AG04450 (cell line): ENCODE results near the gene MUCL3. TPM values are rescaled to one million over a fixed set of nuclear protein-coding genes. Genes with fewer than 3 reads are reported as not detected.
"Not testable (repeated sequence)": the region's sequence is repeated elsewhere in the genome, so short reads cannot be mapped to it uniquely, and the experiment has no call there.

ENCODE experiments used
- CTCF ChIA-PET: fragments of 300-600, 350-600 bp; formaldehyde crosslinking; extraction: SDS; loops from one replicate; lab custom pipeline; 2022; ENCODE audit warnings: antibody characterized with exemption, inconsistent platforms; lab: Charles Lee
- POLR2A ChIA-PET: fragments of 350-600 bp; formaldehyde crosslinking; extraction: SDS; loops from one replicate; lab custom pipeline; 2021; ENCODE audit warnings: antibody characterized with exemption, inconsistent platforms; lab: Yijun Ruan, JAX
- DNase-seq: peaks from one replicate; pipeline ENCODE4 v3.0.0-alpha.2; 2011; ENCODE audit warnings: low read depth, low spot score
- H3K27ac ChIP-seq: one replicate; pipeline ENCODE4 v1.5.1; 2012; ENCODE audit warnings: low read depth, low read length, control low read depth
- H3K27me3 ChIP-seq: one replicate; pipeline ENCODE4 v1.6.0; 2012; ENCODE audit warnings: low read length; ENCODE audit not compliant: control insufficient read depth, insufficient read depth
- H3K4me3 ChIP-seq: 2 replicates; pipeline ENCODE4 v1.5.1; 2011; ENCODE audit warnings: mild to moderate bottlenecking, low read depth, low read length, control low read depth
- H3K9me3 ChIP-seq: 2 replicates; pipeline ENCODE4 v1.5.1; 2012; ENCODE audit warnings: low read length; ENCODE audit not compliant: control insufficient read depth, insufficient read depth
- polyA plus RNA-seq: library from polyadenylated mRNA; depleted of rRNA; stranded (reverse); fragments of >200 nt; gene quantifications from 2 replicates; pipeline ENCODE4 v1.2.3, GENCODE V29; 2011
- TF ChIP-seq, protein P1 (sequence below): IDR thresholded peaks from 2 replicates; pipeline ENCODE4 v1.5.1; 2011; ENCODE audit warnings: low read depth, low read length, control low read depth, inconsistent platforms

Gene MUCL3
- polyA plus RNA-seq, 1 experiment, result not detected

DNA sequence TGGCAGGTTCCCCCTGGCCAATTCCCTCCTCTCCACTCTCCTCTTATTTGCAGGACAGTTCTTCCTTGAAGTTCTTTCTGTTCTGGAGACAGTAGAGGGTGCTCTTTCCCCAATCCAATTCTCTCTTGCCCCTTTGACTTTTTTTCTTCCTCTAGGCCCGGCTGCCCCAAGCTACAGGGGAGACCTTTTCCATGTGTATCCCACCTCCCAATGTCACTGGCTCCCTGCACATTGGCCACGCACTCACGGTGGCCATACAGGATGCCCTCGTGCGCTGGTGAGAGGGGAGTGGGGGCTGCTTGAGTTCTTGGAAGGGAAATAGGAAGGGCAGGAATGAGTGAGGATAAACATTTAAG is 25.2 kb upstream of the MUCL3 start:
- POLR2A ChIA-PET, result no interaction called here
- Histone ChIP-seq H3K27ac (no peak overlapping the region), H3K4me3 (no peak overlapping the region), H3K27me3 (no peaks in the 10 kb centered on the region), H3K9me3 (no peaks in the 10 kb centered on the region)
- DNase-seq, result peak; percentile 33
- CTCF ChIA-PET, result interaction anchor here (0.5 to 9.7 kb wide), 49 partner anchors 9 to 451 kb away, joined by 3 to 261 read pairs (median 4); partner anchors contain the start of genes DHX16 and MUC21
- TF ChIP-seq, protein P1, sequence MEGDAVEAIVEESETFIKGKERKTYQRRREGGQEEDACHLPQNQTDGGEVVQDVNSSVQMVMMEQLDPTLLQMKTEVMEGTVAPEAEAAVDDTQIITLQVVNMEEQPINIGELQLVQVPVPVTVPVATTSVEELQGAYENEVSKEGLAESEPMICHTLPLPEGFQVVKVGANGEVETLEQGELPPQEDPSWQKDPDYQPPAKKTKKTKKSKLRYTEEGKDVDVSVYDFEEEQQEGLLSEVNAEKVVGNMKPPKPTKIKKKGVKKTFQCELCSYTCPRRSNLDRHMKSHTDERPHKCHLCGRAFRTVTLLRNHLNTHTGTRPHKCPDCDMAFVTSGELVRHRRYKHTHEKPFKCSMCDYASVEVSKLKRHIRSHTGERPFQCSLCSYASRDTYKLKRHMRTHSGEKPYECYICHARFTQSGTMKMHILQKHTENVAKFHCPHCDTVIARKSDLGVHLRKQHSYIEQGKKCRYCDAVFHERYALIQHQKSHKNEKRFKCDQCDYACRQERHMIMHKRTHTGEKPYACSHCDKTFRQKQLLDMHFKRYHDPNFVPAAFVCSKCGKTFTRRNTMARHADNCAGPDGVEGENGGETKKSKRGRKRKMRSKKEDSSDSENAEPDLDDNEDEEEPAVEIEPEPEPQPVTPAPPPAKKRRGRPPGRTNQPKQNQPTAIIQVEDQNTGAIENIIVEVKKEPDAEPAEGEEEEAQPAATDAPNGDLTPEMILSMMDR, result peak; percentile 82

DNA sequence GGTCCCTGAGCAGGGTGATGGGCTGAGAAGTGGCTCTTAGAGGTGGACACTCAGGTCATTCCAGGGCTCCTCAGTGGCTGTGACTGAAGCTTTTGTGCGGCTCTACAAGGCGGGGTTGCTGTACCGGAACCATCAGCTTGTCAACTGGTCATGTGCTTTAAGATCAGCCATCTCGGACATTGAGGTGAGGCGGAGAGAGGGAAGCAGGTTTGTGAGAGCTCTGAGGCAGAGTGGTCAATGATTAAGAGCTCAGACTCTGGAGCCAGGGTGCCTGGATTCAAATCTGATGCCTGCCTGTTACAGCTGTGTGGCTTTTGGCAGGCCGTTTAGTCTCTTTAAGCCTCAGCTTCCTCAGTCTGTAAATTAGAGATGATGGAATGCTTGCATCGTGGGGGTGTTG is 23.7 kb upstream of the MUCL3 start:
- Histone ChIP-seq H3K9me3 (no peaks in the 10 kb centered on the region), H3K27ac (no peak overlapping the region), H3K27me3 (no peaks in the 10 kb centered on the region), H3K4me3 (no peak overlapping the region)
- DNase-seq, result no peak
- POLR2A ChIA-PET, result no interaction called here
- CTCF ChIA-PET, result interaction anchor here (0.5 to 9.7 kb wide), 7 partner anchors 26 to 168 kb away, joined by 3 to 261 read pairs (median 10); no protein-coding TSS in a partner anchor
- TF ChIP-seq, protein P1, result no peak

DNA sequence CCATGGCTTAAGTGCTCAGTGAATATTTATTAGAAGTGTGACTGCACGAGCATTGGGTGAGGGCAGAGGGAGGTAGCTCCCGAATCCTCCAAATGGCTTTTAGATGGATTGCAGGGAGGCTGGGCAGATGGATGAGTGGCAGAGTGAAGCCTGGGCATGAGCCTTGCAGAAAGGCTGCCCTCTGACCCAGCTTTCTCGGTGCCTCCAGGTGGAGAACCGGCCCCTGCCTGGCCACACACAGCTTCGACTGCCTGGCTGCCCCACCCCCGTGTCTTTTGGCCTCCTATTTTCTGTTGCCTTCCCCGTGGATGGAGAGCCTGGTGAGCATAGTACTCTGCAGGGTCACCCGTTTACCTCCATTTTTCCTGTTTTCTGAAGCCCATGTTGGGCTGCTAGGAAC is 23.3 kb upstream of the MUCL3 start:
- no peak for DNase-seq
- H3K4me3 ChIP-seq, result no peak overlapping the region
- ChIA-PET CTCF (interaction anchor here (0.6 to 9.7 kb wide), 6 partner anchors 125 to 180 kb away, joined by 3 to 261 read pairs (median 65); no protein-coding TSS in a partner anchor), POLR2A (no interaction called here)
- TF ChIP-seq, protein P1, result no peak
- no peaks in the 10 kb centered on the region for H3K9me3 ChIP-seq
- H3K27me3 ChIP-seq, result no peaks in the 10 kb centered on the region
- H3K27ac ChIP-seq, result no peak overlapping the region

DNA sequence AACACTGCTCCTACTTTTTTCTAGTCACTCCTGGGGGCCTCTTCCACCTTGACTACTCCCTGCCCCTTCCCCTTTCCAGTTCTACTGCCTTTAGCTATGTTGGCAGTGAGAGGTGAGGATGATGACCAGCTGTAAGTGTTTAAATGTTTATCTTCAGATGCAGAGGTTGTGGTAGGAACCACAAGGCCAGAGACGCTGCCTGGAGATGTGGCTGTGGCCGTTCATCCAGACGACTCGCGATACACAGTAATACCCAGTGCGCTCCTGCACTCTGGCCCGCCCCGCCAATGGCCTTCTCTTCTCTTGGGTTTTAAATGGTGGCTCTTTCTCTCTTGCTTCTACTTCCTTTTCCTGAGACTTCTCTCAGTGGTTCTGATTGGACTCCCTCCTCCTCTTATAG is 22.1 kb upstream of the MUCL3 start:
- ChIA-PET POLR2A (no interaction called here), CTCF (interaction anchor here (0.6 to 9.7 kb wide), 6 partner anchors 24 to 169 kb away, joined by 3 to 261 read pairs (median 4); no protein-coding TSS in a partner anchor)
- TF ChIP-seq, protein P1, result no peak
- Histone ChIP-seq H3K4me3 (no peak overlapping the region), H3K9me3 (no peaks in the 10 kb centered on the region; the same call in 1 of the 2 replicates), H3K27me3 (no peaks in the 10 kb centered on the region), H3K27ac (no peak overlapping the region)
- DNase-seq, result no peak

DNA sequence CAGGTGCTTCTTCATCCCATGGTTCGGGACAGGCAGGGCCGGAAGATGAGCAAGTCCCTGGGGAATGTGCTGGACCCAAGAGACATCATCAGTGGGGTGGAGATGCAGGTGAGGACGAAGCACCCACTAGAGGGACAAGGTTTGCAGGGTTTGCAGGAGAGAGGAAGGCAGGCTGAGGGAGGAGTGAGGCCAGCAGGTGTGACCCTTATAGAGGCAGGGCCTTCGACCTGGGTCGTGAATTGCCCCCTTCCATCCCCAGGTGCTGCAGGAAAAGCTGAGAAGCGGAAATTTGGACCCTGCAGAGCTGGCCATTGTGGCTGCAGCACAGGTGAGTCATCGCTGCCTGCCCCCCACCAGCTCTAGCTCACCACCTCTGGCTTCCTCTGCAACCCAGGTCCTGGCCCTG is 18.3 kb upstream of the MUCL3 start:
- no peak for DNase-seq
- no peaks in the 10 kb centered on the region for H3K27me3 ChIP-seq
- ChIA-PET CTCF (no interaction called here), POLR2A (no interaction called here)
- H3K4me3 ChIP-seq, result no peak overlapping the region
- TF ChIP-seq, protein P1, result no peak
- no peaks in the 10 kb centered on the region; the same call in 1 of the 2 replicates for H3K9me3 ChIP-seq
- H3K27ac ChIP-seq, result no peak overlapping the region

DNA sequence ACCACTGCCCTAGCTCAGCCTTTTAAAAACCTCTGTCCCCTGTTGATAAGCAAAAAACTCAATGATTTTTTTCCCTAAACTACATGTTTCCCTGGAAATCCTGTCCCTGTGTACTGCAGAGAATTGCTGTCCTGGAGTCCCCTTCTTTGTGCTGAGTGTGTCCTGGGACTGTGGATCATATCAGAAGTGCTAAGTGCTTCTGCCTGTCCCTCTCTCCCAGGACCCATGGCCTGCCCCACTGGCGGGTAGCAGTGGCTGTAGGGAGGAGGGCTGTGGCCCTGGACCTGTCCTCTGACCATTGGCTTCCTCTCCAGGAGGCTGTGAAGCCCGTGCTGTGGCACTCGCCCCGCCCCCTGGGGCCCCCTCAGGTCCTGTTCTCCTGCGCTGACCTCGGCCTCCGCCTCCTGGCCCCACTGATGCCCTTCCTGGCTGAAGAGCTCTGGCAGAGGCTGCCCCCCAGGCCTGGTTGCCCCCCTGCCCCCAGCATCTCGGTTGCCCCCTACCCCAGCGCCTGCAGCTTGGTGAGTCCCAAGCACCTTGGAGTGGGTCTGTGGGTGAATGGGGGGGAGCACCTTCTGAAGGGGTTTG is 16.6 kb upstream of the MUCL3 start:
- H3K9me3 ChIP-seq, H3K27me3 ChIP-seq, H3K4me3 ChIP-seq, POLR2A ChIA-PET, H3K27ac ChIP-seq, DNase-seq: not testable (repeated sequence)
- CTCF ChIA-PET, result interaction anchor here (1.1 to 1.9 kb wide), 2 partner anchors 8 to 146 kb away, joined by 4 to 6 read pairs; no protein-coding TSS in a partner anchor
